Right forelimb (tissue), 1 donor: Measurements from ENCODE around the gene THBD.

ENCODE experiments used
- DNase-seq: peaks from one replicate; pipeline ENCODE4 v3.0.0-alpha.2; 2018

The THBD gene

DNA sequence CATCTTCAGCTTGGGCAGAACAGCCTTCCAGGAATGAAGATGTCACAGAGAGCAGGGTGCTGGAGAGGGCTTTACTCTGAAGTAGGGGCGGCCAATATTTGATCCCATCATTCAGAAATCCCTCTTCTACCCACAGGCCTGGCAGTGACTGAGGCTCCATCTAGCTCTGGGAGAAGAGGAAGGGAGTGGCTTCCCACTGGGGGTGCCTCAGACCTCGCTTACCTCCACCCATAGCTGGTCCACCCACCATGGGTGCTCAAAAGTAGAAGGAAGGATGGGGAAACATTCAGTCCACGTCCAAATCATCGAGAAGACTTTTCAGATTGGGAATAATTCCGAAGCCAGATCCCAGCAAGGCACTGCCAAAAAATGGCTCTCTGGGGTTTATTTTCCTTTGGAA is 11.8 kb upstream of the THBD start:
- DNase-seq = no peak

DNA sequence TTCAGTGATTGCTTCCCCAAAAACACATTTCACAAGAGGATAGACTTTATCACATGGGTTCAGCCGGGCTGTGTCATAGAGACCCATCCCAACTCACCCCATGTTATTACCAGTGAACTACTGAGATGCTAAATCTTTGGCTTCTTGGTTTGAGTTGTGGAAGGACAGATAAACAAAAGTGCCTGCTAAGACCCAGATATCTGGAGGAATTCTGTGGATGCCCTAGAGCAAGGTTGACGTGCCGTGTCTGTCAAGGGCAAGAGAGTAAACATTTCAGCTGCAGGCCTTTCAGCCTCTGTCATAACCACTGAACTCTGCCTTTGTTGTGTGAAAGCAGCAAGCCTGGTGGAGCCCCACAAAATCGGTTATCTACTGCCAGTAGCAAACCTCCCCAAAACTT is 11.2 kb upstream of the THBD start:
- DNase-seq = no peak

DNA sequence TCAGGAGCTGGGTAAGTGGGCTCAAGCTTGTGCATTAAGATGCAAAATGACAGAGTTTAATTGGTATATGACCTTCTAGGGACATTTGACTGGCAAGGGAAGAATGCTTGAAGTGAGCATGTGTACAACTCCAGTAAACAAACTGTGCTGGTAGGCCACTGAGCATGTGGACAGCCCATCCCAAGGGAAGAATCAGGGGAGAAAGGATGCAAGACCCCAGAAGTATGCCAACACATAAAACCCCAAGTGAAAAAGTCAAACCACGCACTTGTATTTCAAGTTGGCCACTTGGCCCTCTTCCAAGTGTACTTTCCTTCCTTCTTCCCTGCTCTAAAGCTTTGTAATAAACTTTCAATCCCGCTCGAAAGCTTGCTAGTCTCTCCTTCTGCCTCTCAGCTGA is 10.4 kb upstream of the THBD start:
- DNase-seq = no peak

DNA sequence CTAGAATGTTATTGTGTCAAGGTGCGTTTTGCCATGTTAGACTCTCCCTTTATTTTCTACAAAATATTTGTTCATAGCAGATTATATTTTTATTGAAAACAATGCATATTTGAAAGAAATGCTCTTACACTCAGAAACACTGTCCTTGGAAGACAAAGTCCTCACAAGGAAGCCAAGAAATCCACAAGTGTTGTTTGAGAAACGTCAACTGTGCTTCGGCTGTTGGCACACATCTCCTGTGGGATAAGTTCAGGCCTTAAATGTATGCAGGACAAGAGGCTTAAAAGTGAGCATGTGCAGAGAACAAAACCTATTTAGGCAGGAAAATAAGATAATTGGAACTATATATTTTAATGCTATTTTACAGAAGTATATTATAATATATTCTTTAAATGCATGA is 9.5 kb upstream of the THBD start:
- no peak for DNase-seq

DNA sequence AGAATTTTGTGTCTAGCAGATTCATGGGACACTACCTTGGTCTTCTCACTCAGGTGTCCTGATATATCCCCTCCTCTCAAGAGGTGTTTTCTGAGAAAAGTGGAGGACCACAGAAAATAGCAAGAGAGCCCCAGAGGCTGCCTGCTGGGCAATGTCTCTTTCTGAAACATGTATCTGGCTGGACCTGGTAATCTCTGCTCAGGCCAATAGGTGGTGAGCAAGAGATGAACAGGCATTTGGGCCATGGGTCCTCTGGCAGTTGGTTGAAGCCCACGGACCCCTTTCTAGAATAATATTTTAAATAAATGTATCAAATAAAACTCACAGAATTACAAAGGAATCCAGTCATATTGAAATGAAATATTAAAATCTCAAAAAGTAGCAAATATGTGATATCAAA is 8.8 kb upstream of the THBD start:
- no peak for DNase-seq

DNA sequence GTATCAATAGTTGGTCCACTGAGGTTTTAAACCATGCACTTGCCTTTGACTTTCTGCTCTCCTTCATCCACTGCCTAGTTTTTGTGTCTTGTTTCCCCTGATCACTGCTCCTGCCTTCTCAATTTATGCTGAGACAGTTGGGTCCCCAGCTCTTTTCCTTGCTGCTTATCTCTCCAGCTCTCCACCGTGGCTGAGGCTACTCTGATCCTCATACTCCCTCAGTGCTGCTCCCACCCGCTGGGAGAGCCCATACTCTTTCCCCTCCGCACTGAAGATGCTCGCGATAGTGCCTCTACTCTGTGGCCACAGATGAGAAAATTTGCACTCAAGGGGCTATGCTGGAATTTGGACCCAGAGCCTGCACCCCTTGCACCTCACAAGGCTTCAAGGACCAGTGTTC is 3.4 kb upstream of the THBD start:
- DNase-seq = no peak

DNA sequence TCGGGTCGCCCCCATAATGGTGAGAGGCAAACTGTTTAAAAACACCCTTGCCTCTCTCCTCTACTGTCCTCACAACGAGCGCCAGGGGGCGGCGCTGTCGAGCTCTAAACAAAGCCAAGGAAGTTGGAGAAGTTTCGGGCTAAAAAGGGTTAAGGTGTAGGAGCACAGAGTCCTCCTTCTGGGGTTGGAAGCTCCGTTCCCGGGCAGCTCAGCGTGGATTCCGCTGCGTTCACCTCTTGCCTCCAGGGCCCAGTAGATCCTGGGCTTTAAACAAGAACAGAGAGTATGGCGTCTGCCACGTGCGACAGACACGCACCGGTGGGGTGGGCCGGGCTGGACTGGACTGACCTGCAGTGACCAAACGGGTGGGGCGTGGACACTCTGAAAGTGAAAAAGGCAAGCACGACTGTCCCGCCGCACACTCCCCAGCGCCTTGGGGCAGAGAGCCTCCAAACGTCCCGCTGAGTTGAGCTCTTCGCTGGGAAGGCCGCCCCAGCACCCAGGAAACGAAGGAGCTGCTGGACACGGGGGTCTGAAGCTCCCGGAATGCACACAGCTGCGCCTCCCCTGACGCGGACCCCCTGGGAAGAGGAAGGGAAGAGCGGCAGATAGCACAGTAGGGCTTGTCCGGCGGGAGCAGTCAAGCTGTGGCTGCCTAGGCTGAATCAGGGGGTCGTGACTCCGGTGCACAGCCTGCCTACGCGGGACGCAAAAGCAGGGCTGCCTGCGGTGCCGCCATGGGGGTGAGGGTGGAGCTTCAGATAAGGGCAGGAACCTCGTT is 1.6 kb upstream of the THBD start:
- DNase-seq = peak; percentile 88

DNA sequence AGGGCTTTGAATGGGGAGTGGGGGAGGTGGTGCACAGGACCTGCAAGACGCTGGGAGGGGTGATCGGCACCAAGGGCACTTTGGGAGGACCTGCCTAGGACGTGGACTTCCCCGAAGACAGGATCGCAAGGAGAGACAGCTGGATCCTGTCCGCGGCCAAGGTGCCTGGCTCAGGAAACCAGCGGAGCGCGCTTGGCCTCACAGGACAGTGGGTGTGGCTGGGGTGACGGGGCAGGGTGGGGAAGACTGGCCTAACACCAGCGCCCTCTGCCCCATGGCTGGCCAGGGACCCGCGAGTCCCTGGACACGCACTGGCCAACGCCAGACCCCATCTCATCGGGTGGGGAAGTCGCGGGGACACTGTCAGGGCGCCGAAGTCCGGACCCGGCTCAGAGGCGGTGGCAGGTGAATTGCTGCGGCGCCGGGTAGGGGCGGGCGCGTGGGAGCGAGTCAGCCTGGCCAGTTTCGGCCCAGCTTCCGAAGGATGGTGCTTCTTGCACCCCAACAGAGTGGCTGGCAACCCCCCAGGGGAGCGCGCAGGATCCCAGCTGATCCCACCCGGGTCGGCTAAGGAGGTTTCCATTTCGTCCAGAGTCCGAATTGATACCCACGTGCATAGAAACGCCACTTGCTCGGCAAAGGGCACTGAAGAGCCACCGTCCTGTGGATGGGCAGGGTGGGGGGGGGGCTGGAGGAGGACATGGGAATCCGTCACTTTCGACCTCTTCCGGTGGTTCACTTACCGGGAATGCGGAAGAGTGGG is 785 bp upstream of the THBD start:
- peak; percentile 46 for DNase-seq

DNA sequence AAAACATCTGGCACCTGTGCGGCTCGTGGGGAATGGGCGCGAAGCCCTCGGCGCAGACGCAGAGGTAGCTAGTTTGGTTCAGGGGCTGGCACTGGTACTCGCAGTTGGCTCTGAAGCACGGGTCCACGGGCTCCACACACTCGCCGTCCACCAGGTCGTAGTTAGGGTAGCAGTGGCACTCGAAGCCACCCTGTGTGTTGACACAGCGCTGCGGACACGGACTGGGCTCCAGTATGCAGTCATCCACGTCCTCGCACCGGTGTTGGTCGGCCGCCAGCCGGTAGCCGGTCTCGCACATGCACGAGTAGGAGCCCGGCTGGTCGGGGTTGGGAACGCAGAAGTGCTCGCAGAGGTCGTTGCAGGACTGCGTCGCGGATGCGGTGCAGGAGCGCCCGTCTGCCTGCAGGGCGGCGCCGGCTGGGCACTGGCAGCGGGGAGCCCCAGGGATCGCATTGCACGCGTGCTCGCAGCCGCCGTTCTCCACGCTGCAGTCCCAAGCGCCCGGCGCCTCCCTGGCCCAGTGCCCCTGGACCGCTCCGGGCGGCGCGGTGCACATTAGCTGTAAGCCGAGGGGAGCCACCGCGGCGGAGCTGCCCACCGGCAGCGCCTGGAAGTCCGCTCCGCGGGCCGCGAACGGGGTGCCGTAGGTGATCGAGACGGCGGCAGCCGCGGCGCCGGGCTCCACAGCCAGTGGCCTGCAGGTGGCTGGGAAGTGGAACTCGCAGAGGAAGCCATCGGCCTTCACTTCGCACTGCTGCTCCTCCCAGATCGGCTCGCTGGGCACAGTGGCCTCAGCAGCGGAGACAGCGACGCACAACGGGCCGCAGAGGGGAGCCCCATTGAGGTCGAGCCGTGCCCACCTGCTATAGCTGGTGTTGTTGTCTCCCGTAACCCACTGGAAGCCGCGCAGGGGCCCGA is 930 bp downstream of the THBD start:
- DNase-seq = peak; percentile 63

DNA sequence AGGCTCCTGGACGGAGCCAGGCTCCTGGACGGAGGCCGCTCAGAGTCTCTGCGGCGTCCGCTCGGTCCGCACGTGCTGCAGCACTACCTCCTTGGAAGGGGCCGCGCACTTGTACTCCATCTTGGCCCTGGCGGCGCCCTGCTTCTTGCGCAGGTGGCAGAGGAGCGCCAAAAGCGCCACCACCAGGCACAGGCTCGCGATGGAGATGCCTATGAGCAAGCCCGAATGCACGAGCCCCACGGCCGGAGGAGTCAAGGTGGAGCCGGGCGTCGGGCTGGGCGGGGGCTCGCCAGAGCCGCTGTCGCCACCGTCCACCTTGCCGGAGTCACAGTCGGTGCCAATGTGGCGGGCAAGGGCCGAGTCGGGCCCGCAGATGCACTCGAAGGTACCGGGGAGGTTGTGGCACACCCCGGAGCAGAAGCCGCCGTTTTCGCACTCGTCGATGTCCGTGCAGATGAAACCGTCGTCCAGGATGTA is 1.7 kb downstream of the THBD start:
- DNase-seq = peak; percentile 56

DNA sequence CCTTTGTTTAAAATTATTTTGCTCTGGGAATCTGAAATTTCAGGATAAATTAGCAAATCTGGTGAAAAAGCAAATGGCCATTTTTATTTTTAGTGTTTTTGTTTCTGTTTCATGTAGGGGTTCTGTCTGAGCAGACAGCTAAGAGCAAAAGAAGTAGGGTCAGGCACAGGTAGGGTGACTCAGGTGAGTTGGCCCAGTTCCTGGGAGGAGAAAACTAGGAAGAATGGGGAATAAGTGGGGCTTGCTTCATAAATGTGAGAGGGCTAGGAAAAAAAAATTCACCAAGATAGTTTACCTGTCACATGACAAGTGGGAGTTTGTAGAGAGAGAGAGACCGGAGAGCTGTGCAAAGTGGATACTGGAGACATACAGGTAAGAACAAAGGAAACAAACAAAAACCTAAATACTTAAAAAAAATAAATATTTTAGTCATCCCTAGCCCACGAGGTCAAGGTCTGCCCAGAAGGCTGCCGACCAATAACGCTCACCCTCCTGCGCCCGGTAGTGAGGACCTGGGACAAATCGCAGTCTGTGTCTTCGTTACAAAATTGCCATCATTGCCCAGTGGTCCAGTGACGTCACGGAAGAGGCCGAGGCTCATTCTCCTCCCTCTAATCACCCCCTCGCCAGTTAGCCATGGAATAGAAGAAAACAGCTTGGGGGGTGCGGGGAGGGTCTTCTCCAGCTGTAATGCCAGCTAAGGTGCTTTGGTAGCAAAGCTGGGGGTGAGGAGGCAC is 2.3 kb downstream of the THBD start:
- DNase-seq = no peak

DNA sequence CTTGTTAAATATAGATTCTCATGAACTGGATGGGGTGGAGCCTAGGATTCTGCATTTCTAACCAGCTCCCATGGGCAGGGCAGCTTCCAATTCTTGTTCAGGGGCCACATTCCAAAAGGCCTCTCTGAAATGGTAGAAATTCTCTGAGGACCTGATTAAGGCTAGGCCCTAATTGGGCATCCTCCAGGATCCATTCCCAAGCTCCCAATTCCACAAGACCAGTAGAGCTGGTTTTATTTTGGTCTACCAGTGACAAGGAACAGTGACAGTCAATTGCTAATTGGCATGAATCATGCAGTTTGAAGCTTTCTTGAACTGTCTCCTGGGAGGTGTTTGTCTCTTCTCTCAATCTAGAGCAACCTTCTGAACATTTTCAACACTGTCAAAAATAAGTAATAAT is 3.0 kb downstream of the THBD start:
- no peak for DNase-seq

DNA sequence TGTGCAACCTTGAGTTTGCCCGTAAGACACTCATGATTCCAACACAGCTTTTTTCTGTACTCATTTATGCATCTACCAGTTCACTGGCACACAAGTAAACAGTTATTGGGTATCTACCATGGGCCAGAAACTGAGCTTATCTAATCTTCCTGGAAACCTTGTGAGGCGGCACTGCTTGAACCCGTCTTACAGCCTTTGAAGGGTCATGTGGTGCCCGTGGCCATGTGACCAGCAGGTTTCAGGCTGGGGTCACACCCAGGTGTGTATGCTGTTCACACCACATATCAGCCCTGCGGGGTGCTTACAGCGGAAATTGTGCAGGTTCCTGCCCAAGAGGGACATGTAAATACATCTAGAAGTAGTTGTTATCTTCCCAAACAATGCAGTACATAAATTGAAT is 6.1 kb downstream of the THBD start:
- DNase-seq = no peak

DNA sequence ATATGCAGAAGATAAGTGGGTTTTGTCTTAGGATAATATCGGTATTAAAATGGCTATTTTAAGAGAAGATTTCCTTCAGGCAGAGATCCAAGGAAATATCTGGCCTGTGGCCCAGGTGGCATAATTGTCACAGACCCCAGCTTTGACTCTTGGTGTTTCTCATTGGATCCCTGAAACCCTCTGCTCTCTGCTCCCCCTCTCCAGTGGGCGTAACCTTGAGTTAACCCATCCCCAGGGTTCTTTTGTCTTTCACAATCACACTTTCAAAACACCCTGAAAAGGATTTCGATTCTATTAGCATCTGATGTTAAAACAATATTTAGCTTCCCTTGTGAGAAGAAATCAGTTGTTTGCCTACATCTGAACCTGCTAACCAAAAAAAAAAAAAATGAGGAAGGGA is 7.2 kb downstream of the THBD start:
- DNase-seq = no peak

DNA sequence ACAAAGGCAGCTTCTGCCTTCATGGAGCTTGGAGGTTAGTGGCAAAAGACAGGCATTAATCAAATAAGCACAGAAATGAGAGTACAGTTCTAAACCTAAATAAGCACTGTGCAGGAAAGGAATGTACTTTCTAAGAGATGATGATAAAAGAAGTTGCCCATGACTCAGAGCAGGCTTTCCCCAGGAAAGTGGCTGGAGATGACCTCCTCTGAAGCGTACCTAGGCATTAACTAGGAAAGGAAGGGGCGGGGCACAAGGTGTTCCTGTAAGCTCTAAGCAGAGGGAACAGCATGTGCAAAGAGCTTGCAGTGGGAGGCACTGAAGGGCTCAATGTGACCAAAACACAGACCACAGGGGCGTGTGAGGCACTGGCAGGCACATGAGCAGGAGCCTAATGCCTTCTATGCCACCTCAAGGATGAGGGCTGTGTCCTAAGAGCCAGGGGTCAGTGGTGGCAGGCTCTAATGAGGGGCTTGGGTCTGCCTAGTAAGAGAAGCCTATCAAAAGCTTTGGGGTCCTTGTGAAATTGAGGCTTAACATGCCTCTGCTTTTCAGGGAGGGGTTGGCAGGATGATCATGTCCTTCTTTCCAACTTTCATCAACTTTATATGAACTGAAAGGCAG is 9.5 kb downstream of the THBD start:
- no peak for DNase-seq

DNA sequence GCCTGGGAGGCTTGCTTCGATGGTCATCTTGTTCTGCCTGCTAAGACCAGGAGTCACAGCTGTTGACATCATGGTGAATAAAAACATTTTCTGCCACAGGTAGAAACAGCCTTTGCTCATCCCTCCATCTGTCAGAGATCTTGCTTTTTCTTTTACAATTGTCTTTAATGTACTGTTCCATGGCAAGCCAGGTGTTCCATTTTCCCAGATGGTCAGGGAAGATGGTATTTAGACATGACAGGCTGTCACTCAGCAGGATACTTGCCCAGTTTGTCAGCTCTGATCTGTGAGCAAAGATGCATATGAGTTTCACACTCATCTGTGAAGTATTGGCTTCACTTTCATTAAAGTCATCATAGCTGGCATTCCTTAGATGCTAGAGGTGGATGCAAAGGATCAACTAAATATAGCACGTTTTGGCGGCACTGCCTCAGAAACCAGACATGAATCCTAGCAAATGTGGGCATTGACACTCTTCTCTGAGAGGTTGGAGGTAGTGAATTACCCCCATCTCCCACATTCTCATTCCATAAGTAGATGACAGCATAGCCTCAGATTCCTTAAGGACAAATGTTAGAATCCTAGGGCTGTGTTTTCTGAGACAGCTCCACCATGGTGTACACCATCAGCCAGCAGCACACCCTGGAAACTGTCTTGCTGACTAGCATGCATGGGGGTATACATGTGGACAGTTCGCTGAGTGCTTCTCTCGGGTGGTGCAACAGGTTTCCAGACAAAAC is 10.2 kb downstream of the THBD start:
- DNase-seq = no peak

DNA sequence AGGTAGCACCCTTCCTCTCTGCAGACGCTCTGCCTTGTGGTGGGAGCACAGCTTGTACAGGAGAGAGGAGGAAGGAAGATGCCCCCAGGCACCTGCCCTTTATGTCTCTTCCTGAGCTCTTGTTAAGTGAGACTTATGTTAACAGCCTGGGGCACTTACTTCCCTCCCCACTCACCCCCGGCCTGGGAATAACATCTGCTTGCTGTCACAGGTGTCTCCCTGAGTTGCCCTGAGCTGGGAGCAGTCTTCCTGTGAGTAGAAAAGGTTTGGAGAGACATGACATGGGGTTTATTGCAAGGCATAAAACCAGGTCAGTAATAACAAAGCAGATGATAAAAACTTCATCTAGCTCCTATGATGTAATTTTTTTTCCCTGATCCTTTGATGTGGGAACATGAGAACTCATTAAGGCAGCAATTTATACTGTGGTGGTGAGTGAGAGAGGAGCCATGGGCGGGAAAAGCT is 12.4 kb downstream of the THBD start:
- DNase-seq = no peak

DNA sequence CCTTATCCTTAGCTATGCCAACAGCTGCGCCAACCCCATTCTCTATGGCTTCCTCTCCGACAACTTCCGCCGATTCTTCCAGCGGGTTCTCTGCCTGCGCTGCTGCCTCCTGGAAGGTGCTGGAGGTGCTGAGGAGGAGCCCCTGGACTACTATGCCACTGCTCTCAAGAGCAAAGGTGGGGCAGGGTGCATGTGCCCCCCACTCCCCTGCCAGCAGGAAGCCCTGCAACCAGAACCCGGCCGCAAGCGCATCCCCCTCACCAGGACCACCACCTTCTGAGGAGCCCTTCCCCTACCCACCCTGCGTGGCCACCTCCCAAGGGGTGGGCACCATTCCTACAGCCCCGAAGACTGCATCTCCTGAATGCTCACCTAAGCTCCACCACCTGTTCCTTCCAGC is 13.1 kb downstream of the THBD start:
- DNase-seq = no peak

DNA sequence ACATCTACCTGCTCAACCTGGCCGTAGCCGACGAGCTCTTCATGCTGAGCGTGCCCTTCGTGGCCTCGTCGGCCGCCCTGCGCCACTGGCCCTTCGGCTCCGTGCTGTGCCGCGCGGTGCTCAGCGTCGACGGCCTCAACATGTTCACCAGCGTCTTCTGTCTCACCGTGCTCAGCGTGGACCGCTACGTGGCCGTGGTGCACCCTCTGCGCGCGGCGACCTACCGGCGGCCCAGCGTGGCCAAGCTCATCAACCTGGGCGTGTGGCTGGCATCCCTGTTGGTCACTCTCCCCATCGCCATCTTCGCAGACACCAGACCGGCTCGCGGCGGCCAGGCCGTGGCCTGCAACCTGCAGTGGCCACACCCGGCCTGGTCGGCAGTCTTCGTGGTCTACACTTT is 13.7 kb downstream of the THBD start:
- DNase-seq = no peak

DNA sequence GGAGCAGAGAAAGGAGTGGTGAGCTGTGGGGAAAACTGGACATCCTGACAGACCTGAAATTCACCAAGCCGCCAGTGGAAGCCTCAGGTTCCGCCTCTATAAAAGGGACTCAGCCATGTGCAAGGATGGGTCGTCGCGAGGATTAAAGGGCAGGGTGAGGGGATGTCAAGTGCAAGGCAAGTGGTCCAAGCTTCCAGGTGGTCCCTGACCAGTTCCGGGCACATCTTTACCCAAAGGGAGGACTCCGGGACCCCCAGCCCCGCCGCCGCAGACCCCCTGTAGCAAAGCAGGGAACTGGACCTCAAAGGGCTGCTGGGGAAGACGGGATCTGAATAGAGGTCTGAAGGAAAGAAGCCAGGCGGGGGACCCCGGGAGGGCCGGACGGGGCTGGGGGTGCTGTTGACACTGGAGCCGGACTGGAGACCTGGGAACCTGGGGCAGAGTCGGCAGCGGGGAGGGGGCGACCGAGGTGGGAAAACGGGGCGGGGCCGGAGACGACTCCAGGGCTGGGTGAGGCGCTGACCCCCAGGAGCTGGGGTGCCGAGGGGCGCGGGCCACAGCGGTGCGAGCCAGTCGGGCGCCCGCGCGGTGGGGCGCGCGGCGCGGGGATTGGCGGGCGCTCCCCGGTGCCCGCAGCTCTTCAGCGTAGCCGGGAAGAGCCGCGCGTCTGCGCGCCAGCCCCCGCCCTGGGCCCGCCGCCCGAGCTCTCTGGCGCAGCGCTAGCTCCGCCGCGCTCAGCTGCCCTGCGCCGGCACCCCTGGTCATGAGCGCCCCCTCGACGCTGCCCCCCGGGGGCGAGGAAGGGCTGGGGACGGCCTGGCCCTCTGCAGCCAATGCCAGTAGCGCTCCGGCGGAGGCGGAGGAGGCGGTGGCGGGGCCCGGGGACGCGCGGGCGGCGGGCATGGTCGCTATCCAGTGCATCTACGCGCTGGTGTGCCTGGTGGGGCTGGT is 14.5 kb downstream of the THBD start, which contains the start of gene SSTR4:
SSTR4 (plus strand) TSS at position 592 of the 951 bp plus-strand sequence; CDS start at position 764, 172 bp downstream.
- DNase-seq = no peak
